ENCODE data around the gene ZBTB37. TPM values are rescaled to one million over a fixed set of nuclear protein-coding genes. Genes with fewer than 3 reads are reported as not detected.

Gene ZBTB37
- total and polyA plus RNA-seq, 2 experiments from 2014 or later, result 1.8 to 16.2 TPM

DNA sequence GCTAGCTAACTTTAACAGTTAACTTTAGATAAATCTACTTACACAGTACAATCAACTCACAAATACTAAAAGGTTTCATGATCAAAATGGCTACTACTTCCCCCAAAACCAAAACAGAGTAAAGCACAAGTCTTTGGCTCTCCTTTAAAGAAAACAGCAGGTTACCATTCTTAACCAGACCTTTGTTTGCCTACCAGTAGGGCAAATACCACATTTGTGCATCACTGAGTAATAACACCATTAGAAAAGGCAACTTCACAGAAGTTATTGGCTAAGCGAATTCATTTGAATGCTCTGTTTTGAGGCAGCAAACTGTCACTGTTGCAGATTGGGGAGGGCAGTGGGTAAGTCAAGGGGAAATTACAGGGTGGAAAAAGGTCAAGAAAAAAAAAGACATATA is 66.3 kb downstream of the ZBTB37 start:
- no peak overlapping the region for H3K27ac ChIP-seq
- no peak for DNase-seq (ENCODE audit: low read depth in 1 of 2, low spot score in 1 of 2)
- H3K9me3 ChIP-seq (ENCODE audit: low read depth), result no peaks in the 10 kb centered on the region
- H3K4me3 ChIP-seq, result no peak overlapping the region
- TF ChIP-seq, protein P1, sequence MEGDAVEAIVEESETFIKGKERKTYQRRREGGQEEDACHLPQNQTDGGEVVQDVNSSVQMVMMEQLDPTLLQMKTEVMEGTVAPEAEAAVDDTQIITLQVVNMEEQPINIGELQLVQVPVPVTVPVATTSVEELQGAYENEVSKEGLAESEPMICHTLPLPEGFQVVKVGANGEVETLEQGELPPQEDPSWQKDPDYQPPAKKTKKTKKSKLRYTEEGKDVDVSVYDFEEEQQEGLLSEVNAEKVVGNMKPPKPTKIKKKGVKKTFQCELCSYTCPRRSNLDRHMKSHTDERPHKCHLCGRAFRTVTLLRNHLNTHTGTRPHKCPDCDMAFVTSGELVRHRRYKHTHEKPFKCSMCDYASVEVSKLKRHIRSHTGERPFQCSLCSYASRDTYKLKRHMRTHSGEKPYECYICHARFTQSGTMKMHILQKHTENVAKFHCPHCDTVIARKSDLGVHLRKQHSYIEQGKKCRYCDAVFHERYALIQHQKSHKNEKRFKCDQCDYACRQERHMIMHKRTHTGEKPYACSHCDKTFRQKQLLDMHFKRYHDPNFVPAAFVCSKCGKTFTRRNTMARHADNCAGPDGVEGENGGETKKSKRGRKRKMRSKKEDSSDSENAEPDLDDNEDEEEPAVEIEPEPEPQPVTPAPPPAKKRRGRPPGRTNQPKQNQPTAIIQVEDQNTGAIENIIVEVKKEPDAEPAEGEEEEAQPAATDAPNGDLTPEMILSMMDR (IDR thresholded peaks at IDR 0.05; ENCODE audit: low read depth, low read length), result no peak
- no peaks in the 10 kb centered on the region for H3K4me1 ChIP-seq (ENCODE audit: low read depth)
- H3K27me3 ChIP-seq, result no peaks in the 10 kb centered on the region
- peaks cover 62% of the 10 kb centered on the region for H3K36me3 ChIP-seq

DNA sequence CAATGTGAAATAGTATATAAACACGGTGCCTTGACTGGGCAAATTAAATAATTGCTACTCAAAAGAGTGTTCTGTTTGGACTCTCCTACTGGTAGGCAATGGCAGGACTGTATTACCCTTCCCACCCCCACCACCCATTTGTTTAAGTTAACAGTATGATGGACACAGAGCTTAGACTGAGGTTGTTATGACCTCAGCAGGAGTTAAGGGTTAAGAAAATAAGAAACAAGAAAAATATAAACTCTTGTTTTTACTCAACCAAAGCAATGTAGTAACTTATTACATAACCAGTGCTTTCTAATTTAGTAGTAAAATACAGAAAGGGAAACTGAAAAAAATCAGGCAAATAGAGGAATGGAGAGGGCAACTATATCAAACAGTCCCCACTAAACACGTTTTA is 68.9 kb downstream of the ZBTB37 start:
- H3K27me3 ChIP-seq, result no peaks in the 10 kb centered on the region
- no peak overlapping the region for H3K4me3 ChIP-seq
- H3K4me1 ChIP-seq (ENCODE audit: low read depth), result no peaks in the 10 kb centered on the region
- H3K9me3 ChIP-seq (ENCODE audit: low read depth), result no peaks in the 10 kb centered on the region
- TF ChIP-seq, protein P1 (IDR thresholded peaks at IDR 0.05; ENCODE audit: low read depth, low read length), result no peak
- no peak overlapping the region for H3K27ac ChIP-seq
- H3K36me3 ChIP-seq, result peaks cover 75% of the 10 kb centered on the region
- no peak for DNase-seq (ENCODE audit: low read depth in 1 of 2, low spot score in 1 of 2)

DNA sequence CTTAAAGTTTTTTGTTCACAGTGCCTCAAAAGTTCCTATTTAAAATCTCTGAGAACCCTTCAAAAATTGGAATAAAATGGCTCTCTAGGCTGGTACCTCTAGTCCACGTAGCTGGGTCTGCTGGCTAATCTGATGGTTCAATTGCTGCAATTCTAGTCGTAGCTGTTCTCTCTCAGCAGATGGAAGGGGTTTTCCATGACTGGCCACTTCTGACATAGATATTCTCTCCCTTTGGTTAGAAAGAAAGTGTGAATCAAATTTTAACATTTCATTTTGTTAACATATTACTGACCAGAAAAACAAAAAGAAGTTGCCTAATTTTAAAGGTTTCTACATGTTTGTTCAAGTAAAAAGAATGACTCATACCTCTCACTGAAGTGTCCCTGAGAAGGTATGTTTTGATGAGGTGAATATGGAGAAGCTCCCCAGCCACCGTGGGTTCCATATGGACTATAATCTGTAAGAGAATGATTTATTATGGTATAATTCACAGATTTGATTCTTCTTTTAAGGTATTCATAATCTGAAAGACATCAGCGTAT is 78.3 kb downstream of the ZBTB37 start:
- H3K27ac ChIP-seq, result no peak overlapping the region
- no peaks in the 10 kb centered on the region for H3K4me1 ChIP-seq (ENCODE audit: low read depth)
- no peak overlapping the region for H3K4me3 ChIP-seq
- DNase-seq (ENCODE audit: low read depth in 1 of 2, low spot score in 1 of 2), result no peak
- H3K36me3 ChIP-seq, result peaks cover 75% of the 10 kb centered on the region
- H3K27me3 ChIP-seq, result no peaks in the 10 kb centered on the region
- TF ChIP-seq, protein P1 (IDR thresholded peaks at IDR 0.05; ENCODE audit: low read depth, low read length), result no peak
- no peaks in the 10 kb centered on the region for H3K9me3 ChIP-seq (ENCODE audit: low read depth)

DNA sequence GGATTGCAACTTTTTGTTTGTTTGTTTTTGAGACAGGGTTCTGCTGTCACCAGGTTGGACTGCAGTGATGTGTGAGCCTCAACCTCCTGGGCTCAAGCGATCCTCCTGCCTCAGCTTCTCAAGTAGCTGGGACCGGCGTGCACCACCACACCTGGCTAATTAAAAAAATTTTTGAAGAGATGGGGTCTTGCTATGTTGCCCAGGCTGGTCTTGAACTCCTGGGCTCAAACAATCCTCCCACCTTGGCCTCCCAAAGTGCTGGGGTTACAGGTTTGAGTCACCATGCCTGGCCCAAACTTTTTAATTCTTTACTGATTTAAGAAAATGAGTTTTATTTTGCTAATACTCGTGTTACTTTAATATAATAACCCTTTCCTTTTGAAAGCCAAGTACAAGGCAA is 80.4 kb downstream of the ZBTB37 start:
- Histone ChIP-seq H3K36me3 (peaks cover 79% of the 10 kb centered on the region), H3K4me3 (no peak overlapping the region), H3K4me1 (ENCODE audit: low read depth) (no peaks in the 10 kb centered on the region), H3K9me3 (ENCODE audit: low read depth) (no peaks in the 10 kb centered on the region), H3K27me3 (no peaks in the 10 kb centered on the region), H3K27ac (no peak overlapping the region)
- TF ChIP-seq, protein P1 (IDR thresholded peaks at IDR 0.05; ENCODE audit: low read depth, low read length), result no peak
- DNase-seq (ENCODE audit: low read depth in 1 of 2, low spot score in 1 of 2), result no peak

Other genes with a start within 250 kb of the ZBTB37 start
- not detected in 2 replicates for gene TEX50, start 233.0 kb upstream of the ZBTB37 start, total RNA-seq
- gene TEX50, start 233.0 kb upstream of the ZBTB37 start, polyA plus RNA-seq, result not detected in 2 replicates
- 0.60 and 1.6 TPM in 2 replicates for gene ANKRD45, start 198.5 kb upstream of the ZBTB37 start, total RNA-seq
- gene ANKRD45, start 198.5 kb upstream of the ZBTB37 start, polyA plus RNA-seq, result 2.2 and 2.3 TPM in 2 replicates
- 10.2 and 24.0 TPM in 2 replicates for gene KLHL20, start 153.4 kb upstream of the ZBTB37 start, total RNA-seq
- 16.2 and 17.5 TPM in 2 replicates for gene KLHL20, start 153.4 kb upstream of the ZBTB37 start, polyA plus RNA-seq
- gene DARS2, start 43.7 kb upstream of the ZBTB37 start, total RNA-seq, result 9.3 and 15.6 TPM in 2 replicates
- gene DARS2, start 43.7 kb upstream of the ZBTB37 start, polyA plus RNA-seq, result 14.6 and 22.7 TPM in 2 replicates
- gene CENPL, start 43.5 kb upstream of the ZBTB37 start, total RNA-seq, result 8.6 and 10.9 TPM in 2 replicates
- gene CENPL, start 43.5 kb upstream of the ZBTB37 start, polyA plus RNA-seq, result 4.9 and 9.9 TPM in 2 replicates
- 210 and 350 TPM in 2 replicates for gene GAS5, start 391 bp upstream of the ZBTB37 start, total RNA-seq
- 158 and 248 TPM in 2 replicates for gene GAS5, start 391 bp upstream of the ZBTB37 start, polyA plus RNA-seq
- 0.36 TPM in 1 of 2 replicates, not detected in the other for gene SERPINC1, start 48.9 kb downstream of the ZBTB37 start, total RNA-seq
- gene SERPINC1, start 48.9 kb downstream of the ZBTB37 start, polyA plus RNA-seq, result not detected in 2 replicates
- 17.6 and 28.1 TPM in 2 replicates for gene RC3H1, start 154.0 kb downstream of the ZBTB37 start, total RNA-seq
- gene RC3H1, start 154.0 kb downstream of the ZBTB37 start, polyA plus RNA-seq, result 7.7 and 8.9 TPM in 2 replicates

Measured in cardiac muscle cell (in vitro differentiated cells and primary cell).